Trophoblast cell (in vitro differentiated cells and primary cell): ENCODE data around the gene ZNF692.
A peak's percentile ranks its signal among the peaks of the same experiment; 100 is the strongest.
"Not testable (repeated sequence)": the region's sequence is repeated elsewhere in the genome, so short reads cannot be mapped to it uniquely, and the experiment has no call there.

Experiments
- DNase-seq, 2 donors: peaks; one replicate each; pipeline ENCODE4 v3.0.0-alpha.2; 2016
- H2AFZ ChIP-seq: 2 replicates; pipeline ENCODE4 v1.6.1; 2013; ENCODE audit warnings: low read length, moderate library complexity, mild to moderate bottlenecking; ENCODE audit not compliant: insufficient read depth, poor library complexity
- H2AK5ac ChIP-seq: 2 replicates; pipeline ENCODE4 v1.6.1; 2013; ENCODE audit warnings: mild to moderate bottlenecking, low read length
- H2BK120ac ChIP-seq: 2 replicates; pipeline ENCODE4 v1.6.1; 2013; ENCODE audit warnings: low read length, mild to moderate bottlenecking, moderate library complexity; ENCODE audit not compliant: insufficient read depth, poor library complexity
- H2BK12ac ChIP-seq: 2 replicates; pipeline ENCODE4 v1.6.1; 2013; ENCODE audit warnings: mild to moderate bottlenecking, low read length, moderate library complexity
- H2BK5ac ChIP-seq: 2 replicates; pipeline ENCODE4 v1.6.1; 2013; ENCODE audit warnings: low read length, low read depth, moderate library complexity, mild to moderate bottlenecking; ENCODE audit not compliant: poor library complexity
- H3K14ac ChIP-seq: 2 replicates; pipeline ENCODE4 v1.6.1; 2013; ENCODE audit warnings: mild to moderate bottlenecking, low read length
- H3K18ac ChIP-seq: 2 replicates; pipeline ENCODE4 v1.6.1; 2013; ENCODE audit warnings: mild to moderate bottlenecking, low read length
- H3K23ac ChIP-seq: 2 replicates; pipeline ENCODE4 v1.6.1; 2013; ENCODE audit warnings: low read length
- H3K27ac ChIP-seq: 2 replicates; pipeline ENCODE4 v1.5.1; 2013; ENCODE audit warnings: low read depth, mild to moderate bottlenecking, inconsistent platforms, low read length, moderate library complexity
- H3K27me3 ChIP-seq: 2 replicates; pipeline ENCODE4 v1.6.1; 2013; ENCODE audit warnings: inconsistent platforms, mild to moderate bottlenecking, low read length, moderate library complexity; ENCODE audit not compliant: insufficient read depth
- H3K36me3 ChIP-seq, 2 experiments: 1 replicate in 1 of 2; 2 replicates in 1 of 2; pipeline ENCODE4 v1.6.1; 2013; ENCODE audit warnings: low read length in 2 of 2, mild to moderate bottlenecking in 2 of 2, moderate library complexity in 1 of 2; ENCODE audit not compliant: insufficient read depth in 2 of 2, control insufficient read depth in 1 of 2
- H3K4ac ChIP-seq: 2 replicates; pipeline ENCODE4 v1.6.1; 2013; ENCODE audit warnings: low read depth, mild to moderate bottlenecking, low read length, moderate library complexity
- H3K4me1 ChIP-seq, 2 experiments: 1 replicate in 1 of 2; 2 replicates in 1 of 2; pipeline ENCODE4 v1.6.1; 2013; ENCODE audit warnings: low read length in 2 of 2, mild to moderate bottlenecking in 2 of 2, moderate library complexity in 1 of 2; ENCODE audit not compliant: insufficient read depth in 2 of 2, control insufficient read depth in 1 of 2
- H3K4me2 ChIP-seq: 2 replicates; pipeline ENCODE4 v1.6.1; 2013; ENCODE audit warnings: inconsistent platforms, mild to moderate bottlenecking, low read length, moderate library complexity
- H3K4me3 ChIP-seq: 2 replicates; pipeline ENCODE4 v1.5.1; 2013; ENCODE audit warnings: mild to moderate bottlenecking, low read depth, low read length, inconsistent platforms
- H3K79me1 ChIP-seq: one replicate; pipeline ENCODE4 v1.6.1; 2013; ENCODE audit warnings: low read length
- H3K79me2 ChIP-seq: 2 replicates; pipeline ENCODE4 v1.6.1; 2013; ENCODE audit warnings: low read length, mild to moderate bottlenecking; ENCODE audit not compliant: control insufficient read depth, insufficient read depth, poor library complexity
- H3K9ac ChIP-seq: 2 replicates; pipeline ENCODE4 v1.6.1; 2013; ENCODE audit warnings: mild to moderate bottlenecking, low read length
- H3K9me3 ChIP-seq: 2 replicates; pipeline ENCODE4 v1.6.1; 2013; ENCODE audit warnings: low read depth, mild to moderate bottlenecking, control low read depth, inconsistent platforms, low read length; ENCODE audit not compliant: insufficient read depth
- H4K12ac ChIP-seq: 2 replicates; pipeline ENCODE4 v1.6.1; 2013; ENCODE audit warnings: low read depth, mild to moderate bottlenecking, low read length, moderate library complexity
- H4K8ac ChIP-seq: 2 replicates; pipeline ENCODE4 v1.6.1; 2013; ENCODE audit warnings: low read depth, mild to moderate bottlenecking, low read length, moderate library complexity
- H4K91ac ChIP-seq: one replicate; pipeline ENCODE4 v1.6.1; 2013; ENCODE audit warnings: low read depth, mild to moderate bottlenecking, low read length, moderate library complexity
- WGBS: extraction: QIAGEN DNeasy Blood & Tissue Kit; methylation state at CpG from one replicate; pipeline ENCODE4 v1.1.7; 2013; ENCODE audit warnings: missing lambda C conversion rate; ENCODE audit not compliant: insufficient read length, insufficient coverage; ENCODE audit errors: extremely low coverage; 5-methylcytosine and 5-hydroxymethylcytosine counted together

ZNF692 gene

DNA sequence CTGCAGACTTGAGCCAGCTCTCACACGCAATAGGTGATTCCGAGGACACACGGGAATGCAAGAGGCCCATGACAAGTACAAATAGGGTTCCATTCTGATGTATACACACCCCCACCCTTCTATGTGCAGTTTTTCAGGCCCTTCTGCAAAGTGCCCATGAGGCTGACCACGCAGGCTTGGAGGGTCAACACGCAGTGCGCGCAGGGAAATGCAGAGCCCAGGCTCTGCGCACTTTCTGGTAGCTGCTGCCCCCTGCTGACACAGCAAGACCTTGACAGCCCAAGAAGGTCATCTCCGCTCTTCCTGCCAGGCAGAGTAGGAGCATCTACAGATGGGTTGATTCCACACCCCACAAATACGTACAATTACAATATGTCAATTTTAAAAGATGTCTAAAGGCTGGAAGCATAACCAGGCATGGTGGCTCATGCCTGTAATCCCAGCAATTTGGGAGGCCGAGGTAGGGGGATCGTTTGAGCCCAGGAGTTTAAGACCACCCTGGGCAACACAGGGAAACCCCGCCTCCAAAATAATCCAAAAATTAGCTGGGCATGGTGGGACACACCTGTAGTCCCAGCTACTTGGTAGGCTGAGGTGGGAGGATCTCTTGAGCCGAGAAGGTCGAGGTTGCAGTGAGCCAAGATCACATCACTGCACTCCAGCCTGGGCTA lies 51.7 kb downstream of the ZNF692 start:
- Histone ChIP-seq H2BK12ac (no peak overlapping the region), H4K91ac (no peak overlapping the region), H3K79me2 (no peaks in the 10 kb centered on the region), H2AK5ac (no peak overlapping the region), H3K9me3 (peaks cover 17% of the 10 kb centered on the region), H3K27ac (no peak overlapping the region), H4K12ac (no peak overlapping the region), H3K4me3 (no peak overlapping the region), H2AFZ (no peak overlapping the region), H4K8ac (no peak overlapping the region), H2BK120ac (no peak overlapping the region), H3K27me3 (no peaks in the 10 kb centered on the region), H3K79me1 (no peaks in the 10 kb centered on the region), H3K4me1 (no peaks in the 10 kb centered on the region), H3K4ac (no peak overlapping the region), H3K4me2 (no peak overlapping the region), H3K23ac (no peak overlapping the region), H3K36me3 (peaks cover 14 to 17% of the 10 kb centered on the region in 2 experiments), H3K18ac (no peak overlapping the region), H3K14ac (no peak overlapping the region), H3K9ac (no peak overlapping the region), H2BK5ac (no peak overlapping the region)
- DNase-seq: peak; percentile 37 to 74
- no CpG with 5 or more reads among the region's 15 CpGs for WGBS

GRCh38 chr1:248805876-248806275 lies 53.0 kb downstream of the ZNF692 start:
- Histone ChIP-seq H3K79me2 (no peaks in the 10 kb centered on the region), H3K79me1 (no peaks in the 10 kb centered on the region), H2BK5ac (no peak overlapping the region), H3K9me3 (peaks cover 21% of the 10 kb centered on the region), H2BK12ac (no peak overlapping the region), H3K18ac (no peak overlapping the region), H3K27ac (no peak overlapping the region), H3K14ac (no peak overlapping the region), H3K4me2 (no peak overlapping the region), H3K9ac (no peak overlapping the region), H4K12ac (no peak overlapping the region), H2BK120ac (no peak overlapping the region), H2AK5ac (no peak overlapping the region), H4K8ac (no peak overlapping the region), H3K4me3 (no peak overlapping the region), H3K4me1 (no peaks in the 10 kb centered on the region), H3K27me3 (no peaks in the 10 kb centered on the region), H4K91ac (no peak overlapping the region), H2AFZ (no peak overlapping the region), H3K4ac (no peak overlapping the region), H3K36me3 (peaks cover 3 to 4% of the 10 kb centered on the region in 2 experiments), H3K23ac (no peak overlapping the region)
- no peak for DNase-seq
- WGBS: no CpG with 5 or more reads among the region's 1 CpG

DNA sequence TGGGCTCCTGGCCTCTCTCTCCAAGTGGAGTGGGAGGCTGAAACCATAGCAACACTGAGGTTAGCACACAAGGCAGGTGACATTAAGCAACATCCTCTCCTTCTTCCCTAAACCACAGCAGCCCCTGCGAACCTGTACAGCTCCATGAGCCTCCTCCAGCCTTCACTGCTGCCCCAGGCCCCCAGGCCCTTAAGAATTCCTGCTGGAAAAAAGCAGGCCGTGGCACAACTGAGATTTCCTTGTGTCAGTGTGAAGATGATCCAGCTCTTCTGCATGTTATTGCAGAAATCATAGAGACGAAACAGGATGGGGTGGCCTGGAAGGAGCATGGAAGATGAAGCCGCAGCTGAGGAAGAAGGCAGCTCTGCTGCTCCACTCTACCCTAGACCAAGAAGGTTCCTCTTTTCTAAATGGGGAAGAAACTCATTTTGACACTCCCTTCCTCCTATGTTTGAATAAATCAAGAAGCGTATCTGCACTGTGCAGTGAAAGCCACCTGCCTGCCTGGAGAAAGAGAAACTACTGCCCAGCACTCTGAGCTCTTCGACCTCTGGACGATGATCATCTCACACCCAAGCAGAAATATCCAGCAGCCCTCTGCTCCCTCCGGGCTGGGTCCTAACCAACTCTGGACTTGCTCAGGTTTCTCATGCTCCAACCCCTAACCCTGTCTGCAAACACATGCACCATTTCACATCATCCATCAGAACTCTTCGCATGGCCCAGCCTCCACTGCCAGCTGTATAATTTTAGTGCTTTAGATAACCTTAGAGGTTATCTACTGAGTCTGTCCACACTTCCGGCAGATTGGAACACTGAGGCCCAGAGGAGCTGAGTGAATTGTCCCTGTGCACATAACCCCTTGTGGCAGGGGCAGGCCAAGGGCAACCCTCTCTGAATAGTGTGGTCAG lies 53.9 kb downstream of the ZNF692 start:
- H4K91ac ChIP-seq: no peak overlapping the region
- H3K9me3 ChIP-seq: peaks cover 21% of the 10 kb centered on the region
- no peaks in the 10 kb centered on the region for H3K79me2 ChIP-seq
- DNase-seq: no peak
- H3K4me1 ChIP-seq: no peaks in the 10 kb centered on the region
- H4K12ac ChIP-seq: no peak overlapping the region
- no peak overlapping the region for H2AFZ ChIP-seq
- no peak overlapping the region for H2BK120ac ChIP-seq
- no peak overlapping the region for H3K9ac ChIP-seq
- no peak overlapping the region for H3K18ac ChIP-seq
- H2AK5ac ChIP-seq: no peak overlapping the region
- no peak overlapping the region for H3K4me3 ChIP-seq
- no peak overlapping the region for H3K27ac ChIP-seq
- H3K79me1 ChIP-seq: no peaks in the 10 kb centered on the region
- no peak overlapping the region for H3K4me2 ChIP-seq
- no peak overlapping the region for H2BK5ac ChIP-seq
- H2BK12ac ChIP-seq: no peak overlapping the region
- no peak overlapping the region for H4K8ac ChIP-seq
- H3K23ac ChIP-seq: no peak overlapping the region
- no peak overlapping the region for H3K4ac ChIP-seq
- no peak overlapping the region for H3K14ac ChIP-seq
- no peaks in the 10 kb centered on the region for H3K36me3 ChIP-seq
- H3K27me3 ChIP-seq: no peaks in the 10 kb centered on the region
- no CpG with 5 or more reads among the region's 10 CpGs for WGBS

DNA sequence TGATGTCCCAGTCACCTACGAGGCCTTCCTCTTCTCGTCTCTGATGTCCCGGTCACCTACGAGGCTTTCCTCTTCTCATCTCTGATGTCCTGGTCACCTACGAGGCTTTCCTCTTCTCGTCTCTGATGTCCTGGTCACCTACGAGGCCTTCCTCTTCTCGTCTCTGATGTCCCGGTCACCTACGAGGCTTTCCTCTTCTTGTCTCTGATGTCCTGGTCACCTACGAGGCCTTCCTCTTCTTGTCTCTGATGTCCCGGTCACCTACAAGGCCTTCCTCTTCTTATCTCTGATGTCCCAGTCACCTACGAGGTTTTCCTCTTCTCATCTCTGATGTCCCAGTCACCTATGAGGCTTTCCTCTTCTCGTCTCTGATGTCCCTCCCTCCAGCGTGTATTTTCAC lies 55.4 kb downstream of the ZNF692 start:
- no CpG with 5 or more reads among the region's 15 CpGs for whole genome bisulfite sequencing

More for the DNA sequence above, 55.4 kb downstream of the ZNF692 start:
- H2AFZ ChIP-seq, H3K14ac ChIP-seq, H3K27me3 ChIP-seq, H3K4me1 ChIP-seq, H3K4ac ChIP-seq, H4K91ac ChIP-seq, H4K8ac ChIP-seq, H3K79me1 ChIP-seq, H3K9ac ChIP-seq, H3K4me3 ChIP-seq, H2BK120ac ChIP-seq, H3K36me3 ChIP-seq, H2BK5ac ChIP-seq, H3K18ac ChIP-seq, H3K4me2 ChIP-seq, H3K23ac ChIP-seq, H2AK5ac ChIP-seq, H3K27ac ChIP-seq, H2BK12ac ChIP-seq, H3K79me2 ChIP-seq, DNase-seq, H4K12ac ChIP-seq: not testable (repeated sequence)
- H3K9me3 ChIP-seq: peaks cover 21% of the 10 kb centered on the region
